ENCODE results near the gene GABARAPL2.
"Not testable (repeated sequence)": the region's sequence is repeated elsewhere in the genome, so short reads cannot be mapped to it uniquely, and the experiment has no call there.

The GABARAPL2 gene

DNA sequence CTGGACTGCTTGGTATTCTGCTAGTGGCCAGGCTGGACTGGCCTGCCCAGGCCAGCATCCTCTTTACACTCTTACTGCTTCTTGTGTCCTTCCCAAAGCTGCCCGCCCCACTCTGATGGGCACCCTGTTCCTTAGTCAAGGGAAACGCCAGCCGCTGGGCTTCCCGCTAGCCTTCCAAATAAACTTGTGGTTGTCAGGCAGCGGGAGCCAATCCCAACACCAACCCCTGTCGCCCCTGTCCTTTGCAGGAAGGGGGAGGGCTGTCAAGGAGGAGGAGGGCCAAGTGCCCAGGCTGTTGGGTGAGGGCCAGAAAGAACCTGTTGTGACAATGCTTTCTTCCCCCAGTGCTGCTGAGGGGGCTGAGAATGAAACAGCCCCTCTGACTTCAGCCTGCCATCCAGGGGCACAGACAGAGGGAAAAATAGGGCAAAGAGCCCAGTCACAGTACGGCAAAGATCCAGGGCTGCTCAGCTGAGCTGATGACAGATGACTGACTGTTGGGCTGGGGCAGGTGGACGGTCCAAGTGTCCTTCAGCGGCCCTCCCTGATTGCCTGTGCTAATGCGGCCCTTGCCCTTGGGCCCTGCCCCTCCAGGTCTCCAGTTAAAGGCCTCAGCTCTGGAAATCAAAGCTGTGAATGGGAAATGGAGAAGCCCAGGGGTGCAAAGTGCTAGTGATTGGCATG lies 27.2 kb upstream of the GABARAPL2 start:
- H3K36me3 Mint-ChIP-seq, H3K9me3 Mint-ChIP-seq, H3K27me3 Mint-ChIP-seq, DNase-seq, H3K27ac Mint-ChIP-seq, H3K4me1 Mint-ChIP-seq, H3K4me3 Mint-ChIP-seq, CTCF ChIA-PET: not testable (repeated sequence)

DNA sequence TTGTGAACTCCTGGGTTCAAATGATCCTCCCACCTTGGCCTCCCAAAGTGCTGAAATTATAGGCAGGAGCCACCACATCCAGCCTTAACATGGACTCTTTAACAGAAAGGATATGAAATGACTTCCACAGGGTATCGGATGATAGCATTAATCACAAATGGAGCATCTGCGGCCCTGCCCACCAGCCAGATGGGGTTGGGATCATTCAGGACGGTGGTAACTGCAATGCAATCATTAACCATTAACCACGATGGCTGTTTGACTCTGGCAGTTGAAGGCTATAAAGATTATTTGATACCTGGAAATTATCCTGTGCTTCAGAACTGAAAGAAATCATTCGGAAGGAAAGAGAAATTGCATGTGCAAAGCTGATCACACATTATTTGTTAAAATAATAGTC lies 24.9 kb upstream of the GABARAPL2 start:
- H3K4me1 Mint-ChIP-seq = no peaks in the 10 kb centered on the region
- no peak for DNase-seq
- no peak overlapping the region for H3K27ac Mint-ChIP-seq
- H3K9me3 Mint-ChIP-seq = no peaks in the 10 kb centered on the region
- H3K36me3 Mint-ChIP-seq = no peaks in the 10 kb centered on the region
- H3K4me3 Mint-ChIP-seq = no peak overlapping the region
- H3K27me3 Mint-ChIP-seq = no peaks in the 10 kb centered on the region
- CTCF ChIA-PET = no interaction called here

DNA sequence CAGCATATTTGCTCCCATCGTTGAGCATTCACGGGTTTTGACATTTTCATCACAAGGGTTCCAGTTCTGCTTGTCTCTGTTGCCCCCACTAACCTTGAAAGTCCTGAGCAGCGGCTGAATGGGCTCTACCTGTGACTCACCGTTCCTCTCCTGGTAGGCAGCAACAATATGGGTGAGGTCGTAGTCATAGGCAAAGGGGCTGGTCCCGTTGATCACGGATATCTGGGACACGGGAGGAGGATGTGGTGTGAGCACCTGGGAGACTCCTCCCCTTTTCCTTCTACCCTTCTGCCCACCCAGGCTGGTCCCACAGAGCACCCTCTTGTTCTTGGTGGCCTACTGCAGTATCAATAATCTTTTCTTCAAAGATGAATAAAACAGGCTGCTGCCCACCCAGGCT lies 23.7 kb upstream of the GABARAPL2 start:
- DNase-seq, H3K4me1 Mint-ChIP-seq, H3K36me3 Mint-ChIP-seq, H3K4me3 Mint-ChIP-seq, H3K27me3 Mint-ChIP-seq, H3K9me3 Mint-ChIP-seq, H3K27ac Mint-ChIP-seq, CTCF ChIA-PET: not testable (repeated sequence)

DNA sequence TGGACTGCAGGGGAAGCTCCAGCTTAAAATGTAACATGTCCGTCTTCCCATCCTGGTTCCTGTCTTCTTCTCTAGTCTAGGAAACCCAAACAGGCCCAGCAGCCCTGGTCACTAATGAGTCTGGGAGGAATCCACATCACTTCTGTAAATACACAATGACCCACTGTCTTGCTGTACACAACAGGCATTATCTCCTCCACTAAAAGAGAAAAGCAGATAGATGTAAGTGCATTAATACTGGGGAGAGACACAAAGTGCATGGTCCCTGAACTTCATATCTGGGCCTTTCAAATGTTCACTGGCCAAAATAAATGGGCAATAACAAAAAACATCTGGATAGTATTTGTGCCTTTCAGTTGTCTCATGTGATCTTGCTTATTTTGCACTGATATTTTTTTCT lies 20.3 kb upstream of the GABARAPL2 start:
- H3K36me3 Mint-ChIP-seq, H3K9me3 Mint-ChIP-seq, CTCF ChIA-PET, H3K4me3 Mint-ChIP-seq, H3K27ac Mint-ChIP-seq, H3K27me3 Mint-ChIP-seq, DNase-seq, H3K4me1 Mint-ChIP-seq: not testable (repeated sequence)

DNA sequence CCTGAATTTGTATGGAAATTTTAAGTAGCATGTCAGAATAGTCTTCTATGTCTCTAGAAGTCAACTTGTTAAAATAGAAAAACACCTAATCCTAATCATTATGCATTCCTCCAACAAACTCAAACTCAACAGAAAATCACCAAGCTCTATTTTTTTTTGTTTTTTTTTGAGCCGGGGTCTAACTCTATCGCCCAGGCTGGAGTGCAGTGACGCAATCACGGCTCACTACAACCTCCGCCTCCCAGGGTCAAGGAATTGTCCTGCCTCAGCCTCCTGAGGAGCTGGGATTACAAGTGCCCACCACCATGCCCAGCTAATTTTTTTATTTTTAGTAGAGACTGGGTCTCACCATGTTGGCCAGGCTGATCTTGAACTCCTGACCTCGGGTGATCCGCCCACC lies 19.9 kb upstream of the GABARAPL2 start:
- H3K27ac Mint-ChIP-seq = no peak overlapping the region
- H3K9me3 Mint-ChIP-seq = no peaks in the 10 kb centered on the region
- CTCF ChIA-PET = no interaction called here
- no peak overlapping the region for H3K4me3 Mint-ChIP-seq
- no peak for DNase-seq
- H3K36me3 Mint-ChIP-seq = no peaks in the 10 kb centered on the region
- peaks cover 4% of the 10 kb centered on the region for H3K27me3 Mint-ChIP-seq
- peaks cover 8% of the 10 kb centered on the region for H3K4me1 Mint-ChIP-seq

DNA sequence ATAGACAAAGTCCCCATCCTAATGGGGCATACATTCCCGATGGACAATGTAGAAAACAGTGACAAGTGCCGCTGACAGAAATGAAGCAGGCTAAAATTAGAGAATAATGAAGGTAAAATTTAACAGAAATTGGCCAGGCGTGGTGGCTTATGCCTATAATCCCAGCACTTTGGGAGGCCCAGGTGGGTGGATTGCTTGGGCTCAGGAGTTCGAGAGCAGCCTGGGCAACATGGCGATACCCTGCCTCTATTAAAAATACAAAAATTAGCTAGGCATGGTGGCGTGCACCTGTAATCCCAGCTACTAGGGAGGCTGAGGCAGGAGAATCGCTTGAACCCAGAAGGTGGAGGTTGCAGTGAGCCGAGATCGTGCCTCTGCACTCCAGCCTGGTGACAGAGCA lies 17.7 kb upstream of the GABARAPL2 start:
- H3K4me3 Mint-ChIP-seq, H3K9me3 Mint-ChIP-seq, H3K36me3 Mint-ChIP-seq, H3K27ac Mint-ChIP-seq, DNase-seq, CTCF ChIA-PET: not testable (repeated sequence)
- peaks cover 10% of the 10 kb centered on the region for H3K4me1 Mint-ChIP-seq
- H3K27me3 Mint-ChIP-seq = peaks cover 14% of the 10 kb centered on the region

DNA sequence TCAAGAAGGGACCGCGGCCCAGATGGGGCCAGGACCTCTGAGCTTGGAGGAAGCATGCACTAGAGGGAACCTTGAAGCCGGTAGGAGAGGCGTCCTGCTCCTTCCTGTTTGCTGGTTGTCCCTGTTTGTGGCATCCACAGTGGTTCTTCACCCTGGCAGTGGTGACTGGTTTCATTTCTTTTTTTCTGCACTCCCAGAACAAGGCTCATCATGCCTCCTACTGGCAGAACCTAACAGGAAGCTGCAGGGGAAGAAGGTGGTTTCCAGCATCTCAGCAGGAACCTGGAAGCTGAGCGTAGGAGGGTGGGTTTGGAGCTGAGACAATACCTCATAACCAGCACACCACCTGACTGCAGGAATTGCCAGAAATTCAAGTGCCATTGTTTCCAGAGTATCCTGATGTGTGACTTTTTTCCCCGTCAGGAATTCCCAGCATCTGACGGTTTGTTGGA lies 15.9 kb upstream of the GABARAPL2 start:
- CTCF ChIA-PET = interaction anchor here (0.8 to 3.5 kb wide), 12 partner anchors 9 to 351 kb away, joined by 3 to 32 read pairs (median 4); partner anchors contain the start of gene TMEM170A
- Mint-ChIP-seq H3K9me3 (no peaks in the 10 kb centered on the region), H3K27ac (no peak overlapping the region), H3K4me3 (no peak overlapping the region), H3K4me1 (peaks cover 19% of the 10 kb centered on the region), H3K27me3 (peaks cover 23% of the 10 kb centered on the region), H3K36me3 (no peaks in the 10 kb centered on the region)
- peak; percentile 57 for DNase-seq

DNA sequence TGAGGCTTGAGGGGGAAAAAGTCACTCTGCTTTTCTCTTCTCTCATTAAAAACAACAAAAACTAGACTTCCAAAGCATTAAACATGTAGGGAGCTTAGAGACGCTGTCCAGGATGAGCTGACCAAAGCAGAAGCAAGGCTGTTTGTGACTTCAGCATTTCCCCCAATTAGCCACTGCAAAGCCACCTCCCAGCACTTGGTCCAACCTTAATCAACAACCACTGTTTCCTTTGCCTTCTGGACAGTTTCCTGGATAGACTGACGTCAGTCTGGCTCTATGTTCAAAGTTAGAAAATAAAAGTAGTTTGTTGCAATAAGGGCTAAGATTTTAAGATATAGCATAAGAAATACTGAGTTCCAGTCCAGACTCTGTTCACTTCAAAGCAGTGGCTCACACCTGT lies 13.2 kb upstream of the GABARAPL2 start:
- Mint-ChIP-seq H3K27me3 (peaks cover 20% of the 10 kb centered on the region), H3K4me3 (no peak overlapping the region), H3K4me1 (peaks cover 29% of the 10 kb centered on the region), H3K36me3 (peaks cover 2% of the 10 kb centered on the region), H3K9me3 (no peaks in the 10 kb centered on the region), H3K27ac (no peak overlapping the region)
- no peak for DNase-seq
- CTCF ChIA-PET = interaction anchor here (1.5 kb wide), 1 partner anchor 88 kb away, joined by 5 read pairs; the partner anchor contains the start of gene TMEM170A

DNA sequence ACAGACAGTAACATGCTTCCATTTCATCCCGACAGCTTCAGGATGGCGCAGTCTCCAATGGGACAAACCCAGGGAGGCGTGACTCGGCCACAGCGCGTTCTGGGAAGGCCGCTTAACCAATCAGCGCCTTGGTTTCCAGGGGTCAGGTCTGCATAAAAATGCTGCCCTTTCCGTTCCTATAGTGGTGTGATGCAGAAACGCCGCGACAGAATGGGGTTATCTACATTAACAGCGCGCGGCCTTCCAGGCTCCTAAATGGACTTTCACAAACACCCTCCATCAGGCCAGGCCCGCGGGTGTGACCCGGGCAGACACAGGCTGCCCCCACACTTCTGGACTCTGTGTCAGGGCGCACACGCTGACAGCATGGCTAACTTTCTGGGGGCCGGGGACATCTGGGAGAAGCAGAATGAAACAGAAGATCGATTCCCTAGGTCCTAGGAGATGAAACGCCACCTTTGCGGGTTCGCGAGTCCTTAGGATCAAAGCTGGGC lies 10.9 kb upstream of the GABARAPL2 start:
- no peak for DNase-seq
- Mint-ChIP-seq H3K27ac (no peak overlapping the region), H3K4me1 (peaks cover 23% of the 10 kb centered on the region), H3K9me3 (no peaks in the 10 kb centered on the region), H3K4me3 (peak overlapping the region; percentile 81), H3K36me3 (peaks cover 2% of the 10 kb centered on the region), H3K27me3 (peaks cover 33% of the 10 kb centered on the region)
- CTCF ChIA-PET = interaction anchor here (0.7 to 1.5 kb wide), 2 partner anchors 66 to 84 kb away, joined by 4 read pairs; no protein-coding TSS in a partner anchor

DNA sequence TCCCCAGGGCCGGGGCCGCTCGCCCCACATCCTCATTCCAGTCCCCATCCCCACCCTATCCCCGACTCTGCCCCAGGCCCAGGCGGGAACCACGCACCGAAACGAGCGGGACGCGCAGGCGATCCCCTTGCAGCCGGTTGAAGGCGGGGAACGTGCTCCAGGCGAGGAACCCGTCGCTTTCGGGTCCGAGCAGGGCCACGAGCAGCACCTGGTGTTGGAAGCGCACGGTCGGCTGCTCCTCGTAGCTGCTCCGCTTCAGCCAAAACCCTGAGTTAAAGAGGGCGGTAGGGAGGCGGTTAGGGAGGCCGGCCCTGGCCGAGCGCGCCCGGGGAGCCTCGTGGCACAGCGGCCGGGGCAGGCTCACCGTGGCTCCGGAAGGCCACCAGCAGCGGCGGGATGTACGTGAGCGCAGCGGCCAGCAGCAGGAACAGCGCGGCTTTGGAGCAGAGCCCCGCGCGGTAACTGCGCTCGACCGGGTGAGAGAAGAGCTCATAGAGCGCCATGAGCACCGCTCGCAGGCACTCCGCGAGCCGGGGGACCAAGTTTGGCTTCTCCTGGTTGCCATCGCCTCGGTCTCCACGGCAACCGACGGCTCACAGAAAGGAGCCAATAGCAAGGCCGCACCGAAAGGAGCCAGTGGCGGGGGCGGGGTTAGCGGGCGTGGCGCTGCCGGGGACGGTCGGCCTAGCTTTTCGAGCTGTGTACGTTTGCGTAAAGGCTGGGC lies 10.3 kb upstream of the GABARAPL2 start, which contains the start of gene TMEM231:
TSS of gene TMEM231 (minus strand) at position 546 of the 724 bp plus-strand sequence. CDS start at position 503, 43 bp downstream.
- CTCF ChIA-PET = interaction anchor here (0.7 to 1.6 kb wide), 5 partner anchors 9 to 91 kb away, joined by 4 to 5 read pairs (median 4); no protein-coding TSS in a partner anchor
- H3K27me3 Mint-ChIP-seq = peaks cover 38% of the 10 kb centered on the region
- H3K36me3 Mint-ChIP-seq = peaks cover 2% of the 10 kb centered on the region
- peak; percentile 99 for DNase-seq
- H3K9me3 Mint-ChIP-seq = no peaks in the 10 kb centered on the region
- peak within 1 kb of the TSS; percentile 81 for H3K4me3 Mint-ChIP-seq
- peak within 1 kb of the TSS; percentile 80 for H3K27ac Mint-ChIP-seq
- H3K4me1 Mint-ChIP-seq = peaks cover 20% of the 10 kb centered on the region

DNA sequence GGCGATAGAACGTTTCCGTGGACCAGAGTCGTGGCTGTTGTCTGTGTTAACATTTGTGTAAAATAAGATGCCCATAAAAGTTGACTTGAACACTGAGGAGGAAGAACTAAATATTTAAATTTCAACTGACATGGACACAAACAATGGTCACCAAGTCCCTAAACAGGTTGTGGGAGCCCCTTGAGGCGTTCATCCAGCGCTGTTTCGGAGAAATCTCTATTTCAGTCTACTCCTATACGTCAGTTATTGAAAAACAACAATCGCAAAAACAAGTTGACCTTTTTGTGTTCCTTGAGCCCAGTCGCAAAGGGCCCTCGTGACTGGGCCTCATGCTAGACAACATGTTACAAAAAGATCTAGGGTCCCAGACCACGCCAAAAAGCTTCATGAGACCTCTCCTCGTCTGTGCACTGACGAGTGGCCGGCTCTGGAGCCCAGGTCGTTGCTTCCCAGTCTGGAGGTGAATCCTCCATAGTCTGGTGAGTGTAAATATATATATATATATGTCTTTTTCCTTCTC lies 9.7 kb upstream of the GABARAPL2 start:
- DNase-seq = no peak
- no peaks in the 10 kb centered on the region for H3K9me3 Mint-ChIP-seq
- H3K4me3 Mint-ChIP-seq = peak overlapping the region; percentile 81
- H3K4me1 Mint-ChIP-seq = peaks cover 20% of the 10 kb centered on the region
- H3K27me3 Mint-ChIP-seq = peaks cover 41% of the 10 kb centered on the region
- CTCF ChIA-PET = interaction anchor here (0.8 to 1.6 kb wide), 4 partner anchors 9 to 91 kb away, joined by 4 to 5 read pairs (median 4); no protein-coding TSS in a partner anchor
- peaks cover 2% of the 10 kb centered on the region for H3K36me3 Mint-ChIP-seq
- peak overlapping the region; percentile 80 for H3K27ac Mint-ChIP-seq

DNA sequence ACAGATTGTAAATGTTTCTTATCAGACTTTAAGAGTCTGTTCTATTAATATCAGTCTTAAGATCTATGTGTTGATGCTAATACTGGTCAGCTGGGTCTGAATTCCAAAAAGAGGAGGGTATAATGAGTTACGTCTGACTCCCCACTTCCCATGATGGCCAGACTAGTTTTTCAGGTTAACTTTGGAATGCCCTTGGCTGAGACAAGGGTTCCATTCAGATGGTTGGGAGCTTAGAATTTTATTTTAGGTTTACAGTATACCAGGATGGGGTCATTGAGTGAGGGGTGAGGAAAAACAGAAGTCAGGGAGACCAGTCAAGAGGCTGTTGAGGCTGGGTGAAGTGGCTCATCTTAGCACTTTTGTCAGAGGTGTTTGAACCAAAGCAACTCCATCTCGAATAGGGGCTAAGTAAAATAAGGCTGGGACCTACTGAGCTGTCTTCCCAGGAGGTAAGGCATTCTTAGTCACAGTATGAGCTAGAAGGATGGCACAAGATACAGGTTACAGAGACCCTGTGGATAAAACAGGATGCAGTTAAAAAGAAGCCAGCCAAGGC lies 7.3 kb upstream of the GABARAPL2 start:
- CTCF ChIA-PET = interaction anchor here (0.5 to 1.1 kb wide), 2 partner anchors 9 to 94 kb away, joined by 3 read pairs; no protein-coding TSS in a partner anchor
- Mint-ChIP-seq H3K4me1 (peaks cover 16% of the 10 kb centered on the region), H3K9me3 (no peaks in the 10 kb centered on the region), H3K4me3 (no peak overlapping the region), H3K27ac (no peak overlapping the region), H3K27me3 (peaks cover 34% of the 10 kb centered on the region), H3K36me3 (peaks cover 2% of the 10 kb centered on the region)
- DNase-seq = no peak

DNA sequence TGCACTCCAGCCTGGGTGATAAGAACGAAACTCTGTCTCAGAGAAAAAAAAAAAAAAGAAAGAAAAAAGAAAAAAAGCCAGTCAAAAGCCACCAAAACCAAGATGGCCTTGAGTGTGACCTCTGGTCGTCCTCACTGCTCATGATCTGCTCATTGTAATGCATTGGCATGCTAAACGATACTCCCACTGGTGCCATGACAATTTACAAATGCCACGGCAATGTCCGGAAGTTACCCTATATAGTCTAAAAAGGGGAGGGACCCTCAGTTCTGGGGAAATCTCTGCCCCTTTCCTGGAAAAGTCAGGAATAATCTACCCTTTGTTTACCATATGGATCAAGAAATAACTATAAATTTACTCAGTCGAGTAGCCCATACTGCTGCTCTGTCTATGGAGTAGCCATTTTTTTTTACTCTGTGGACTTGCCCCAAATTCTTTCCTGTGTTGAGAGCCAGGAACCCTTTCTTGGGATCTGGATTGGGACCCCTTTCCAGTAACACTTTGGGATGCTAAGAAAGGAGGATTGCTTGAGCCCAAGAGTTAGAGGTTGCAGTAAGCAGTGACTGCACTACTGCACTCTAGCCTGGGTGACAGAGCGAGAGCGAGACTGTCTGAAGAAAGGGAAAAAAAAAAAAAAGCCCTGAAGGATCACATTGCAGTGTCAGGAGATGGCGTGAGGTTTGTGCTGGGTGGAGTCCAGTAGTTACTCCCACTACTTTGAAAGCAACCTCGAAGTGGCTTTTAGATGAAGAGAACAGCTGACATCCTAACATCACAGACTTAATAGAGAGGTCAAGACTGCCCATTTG lies 6.4 kb upstream of the GABARAPL2 start:
- H3K9me3 Mint-ChIP-seq = no peaks in the 10 kb centered on the region
- no peak for DNase-seq

More for the DNA sequence above, 6.4 kb upstream of the GABARAPL2 start:
- Mint-ChIP-seq H3K4me3 (no peak overlapping the region), H3K36me3 (peaks cover 2% of the 10 kb centered on the region), H3K27me3 (peaks cover 30% of the 10 kb centered on the region), H3K4me1 (peaks cover 13% of the 10 kb centered on the region), H3K27ac (no peak overlapping the region)
- CTCF ChIA-PET = interaction anchor here (1.1 kb wide), 1 partner anchor 10 kb away, joined by 3 read pairs; no protein-coding TSS in a partner anchor

Measured in activated naive CD4-positive, alpha-beta T cell treated with anti-CD3 and anti-CD28 coated beads, Interleukin-2, amount 10 ng/mL, durations not matched to agents 7 days and 5 days (primary cell).